CD4-positive, alpha-beta T cell (primary cell): ENCODE data around the gene ACSL5. TPM values are rescaled to one million over a fixed set of nuclear protein-coding genes. Genes with fewer than 3 reads are reported as not detected.

Source experiments
- ATAC-seq: fragments of 200-7000 bp; cut with Tn5 transposase; one replicate; pipeline ENCODE4 v1.10.0; 2022; ENCODE audit warnings: mild to moderate bottlenecking; ENCODE audit not compliant: poor library complexity
- CTCF ChIA-PET: fragments of 350-600 bp; sonication (Branson Sonifier 250); formaldehyde crosslinking; loops from one replicate; lab custom pipeline; 2021; ENCODE audit warnings: antibody characterized with exemption, inconsistent platforms; lab: Charles Lee
- POLR2A ChIA-PET: fragments of 350-600 bp; sonication (Branson Sonifier 250); formaldehyde crosslinking; loops from one replicate; lab custom pipeline; 2021; ENCODE audit warnings: antibody characterized with exemption, inconsistent platforms; lab: Charles Lee
- DNase-seq, 14 experiments: peaks; one replicate each; pipeline ENCODE4 v3.0.0-alpha.2; 2013 to 2020; ENCODE audit warnings: mixed read lengths in 2 of 14
- H3K27ac ChIP-seq, 2 donors: one replicate each; pipeline versions ENCODE4 v1.5.1 to v1.7.0; 2013; ENCODE audit warnings: low read length in 2 of 2, low read depth in 1 of 2, mild to moderate bottlenecking in 1 of 2
- H3K27me3 ChIP-seq, 2 experiments: 1 replicate in 1 of 2; 2 replicates in 1 of 2; pipeline versions ENCODE4 v1.6.1 to v1.7.0; 2013; ENCODE audit warnings: low read length in 2 of 2, control low read depth in 1 of 2, mild to moderate bottlenecking in 1 of 2, moderate library complexity in 1 of 2; ENCODE audit not compliant: insufficient read depth in 2 of 2, control insufficient read depth in 1 of 2
- H3K36me3 ChIP-seq: one replicate; pipeline ENCODE4 v1.6.1; 2013; ENCODE audit warnings: low read length, control low read depth; ENCODE audit not compliant: insufficient read depth
- H3K4me1 ChIP-seq: one replicate; pipeline ENCODE4 v1.6.1; 2013; ENCODE audit warnings: low read length, control low read depth; ENCODE audit not compliant: insufficient read depth
- H3K4me3 ChIP-seq: one replicate; pipeline ENCODE4 v1.5.1; 2013; ENCODE audit warnings: mild to moderate bottlenecking, low read length, moderate library complexity
- H3K9me3 ChIP-seq, 2 experiments: 1 replicate in 1 of 2; 2 replicates in 1 of 2; pipeline versions ENCODE4 v1.6.1 to v1.7.0; 2013; ENCODE audit warnings: low read length in 2 of 2, mild to moderate bottlenecking in 2 of 2, control low read depth in 1 of 2, moderate library complexity in 1 of 2; ENCODE audit not compliant: control insufficient read depth in 1 of 2, insufficient read depth in 1 of 2
- H3K27ac Mint-ChIP-seq: one replicate; pipeline ENCODE4 v1.8.0; 2020; ENCODE audit warnings: mixed read lengths
- H3K27me3 Mint-ChIP-seq: one replicate; pipeline ENCODE4 v1.8.0; 2021; ENCODE audit warnings: mixed read lengths
- H3K36me3 Mint-ChIP-seq: one replicate; pipeline ENCODE4 v1.8.0; 2021; ENCODE audit warnings: low read depth, mixed read lengths
- H3K4me1 Mint-ChIP-seq: one replicate; pipeline ENCODE4 v1.8.0; 2021; ENCODE audit warnings: low read depth, mixed read lengths
- H3K4me3 Mint-ChIP-seq: one replicate; pipeline ENCODE4 v1.8.0; 2020; ENCODE audit warnings: mild to moderate bottlenecking, mixed read lengths
- H3K9me3 Mint-ChIP-seq: one replicate; pipeline ENCODE4 v1.8.0; 2020; ENCODE audit warnings: mixed read lengths
- CTCF ChIP-seq: fragments of 200-600 bp; IDR thresholded peaks from one replicate; pipeline ENCODE4 v1.8.0; 2022; ENCODE audit warnings: antibody characterized with exemption, mild to moderate bottlenecking
- intact Hi-C, 2 experiments: fragments of 100-400 bp; cut with DNase I in 1 of 2; cut with micrococcal nuclease in 1 of 2; formaldehyde crosslinking; loops; one replicate each; pipeline versions ENCODE4 v1.15.1 to v1.9.0; 2023 to 2025; cut with DNase I, micrococcal nuclease
- total RNA-seq, 174 experiments: library from RNA in 2 of 174; stranded (reverse) in 2 of 174; gene quantifications; one replicate each; pipeline ENCODE4 v1.2.3 and lab custom pipeline; 2021 to 2026

ACSL5 gene
- total RNA-seq, 2 experiments from 2014 or later = 11.4 to 14.1 TPM

DNA sequence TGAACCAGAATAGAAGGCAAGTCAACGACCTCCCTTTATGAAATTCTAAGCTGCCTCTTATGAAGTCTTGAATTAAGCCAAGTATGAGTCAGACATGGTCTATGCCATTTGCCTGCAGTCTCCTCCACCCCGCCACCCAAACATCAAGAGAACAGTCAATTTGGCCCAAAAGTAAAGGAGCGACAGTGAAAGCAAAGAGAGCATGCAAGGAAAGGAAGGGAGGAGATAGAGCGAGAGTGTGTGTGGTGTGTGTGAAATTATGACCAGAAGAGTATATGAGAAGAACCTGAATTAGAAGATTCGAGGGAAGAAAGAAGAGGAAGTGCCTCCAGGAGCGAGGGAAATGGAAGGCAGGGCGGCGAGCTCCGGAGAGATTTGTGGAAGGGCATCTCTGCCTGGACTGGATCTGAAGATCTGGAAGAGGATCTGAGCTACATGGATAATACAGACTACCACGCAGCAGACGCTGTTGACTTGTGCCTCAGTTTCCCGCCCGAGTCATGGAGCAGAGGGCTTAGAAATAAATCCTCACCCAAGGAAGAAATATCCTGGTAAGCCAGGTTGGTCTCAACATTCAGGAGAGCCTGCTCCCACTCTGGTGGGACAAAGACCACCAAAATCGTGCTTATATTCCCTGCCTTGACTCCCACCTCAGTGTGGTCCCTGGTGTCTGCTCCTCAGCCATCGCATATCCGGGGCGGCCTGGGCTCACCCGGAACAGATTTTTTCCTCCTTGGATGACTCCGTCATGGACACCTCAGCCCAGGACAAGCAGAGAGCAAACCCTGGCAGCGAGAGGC is 72.3 kb downstream of the ACSL5 start:
- Mint-ChIP-seq H3K4me1 (peaks cover 76% of the 10 kb centered on the region), H3K27ac (peak overlapping the region; percentile 89), H3K9me3 (no peaks in the 10 kb centered on the region), H3K36me3 (peaks cover 71% of the 10 kb centered on the region), H3K4me3 (peak overlapping the region; percentile 91), H3K27me3 (no peaks in the 10 kb centered on the region)
- CTCF ChIA-PET = interaction anchor here (1.4 to 1.5 kb wide), 2 partner anchors 11 to 25 kb away, joined by 4 to 6 read pairs; no protein-coding TSS in a partner anchor
- peak overlapping the region; percentile 79 to 84 for H3K27ac ChIP-seq
- no peaks in the 10 kb centered on the region for H3K27me3 ChIP-seq
- H3K9me3 ChIP-seq = no peaks in the 10 kb centered on the region
- peaks cover 33% of the 10 kb centered on the region for H3K36me3 ChIP-seq
- intact Hi-C loops = loop anchor here (2.0 to 10.0 kb wide), 4 partner anchors 69 to 1531 kb away; partner anchors contain the start of genes BBIP1 (in 1 of the 2), GPAM (in 1 of the 2) and SHOC2 (in 1 of the 2)
- POLR2A ChIA-PET = interaction anchor here (0.7 to 3.2 kb wide), 11 partner anchors 10 to 263 kb away, joined by 3 to 32 read pairs (median 5); partner anchors contain the start of genes ACSL5 and GPAM
- peak in 8 of 14 experiments; percentile 0 to 39 (median 6) for DNase-seq
- H3K4me3 ChIP-seq = peak overlapping the region; percentile 87
- peaks cover 16% of the 10 kb centered on the region for H3K4me1 ChIP-seq
- no peak for TF ChIP-seq CTCF
- ATAC-seq = peak; percentile 66

DNA sequence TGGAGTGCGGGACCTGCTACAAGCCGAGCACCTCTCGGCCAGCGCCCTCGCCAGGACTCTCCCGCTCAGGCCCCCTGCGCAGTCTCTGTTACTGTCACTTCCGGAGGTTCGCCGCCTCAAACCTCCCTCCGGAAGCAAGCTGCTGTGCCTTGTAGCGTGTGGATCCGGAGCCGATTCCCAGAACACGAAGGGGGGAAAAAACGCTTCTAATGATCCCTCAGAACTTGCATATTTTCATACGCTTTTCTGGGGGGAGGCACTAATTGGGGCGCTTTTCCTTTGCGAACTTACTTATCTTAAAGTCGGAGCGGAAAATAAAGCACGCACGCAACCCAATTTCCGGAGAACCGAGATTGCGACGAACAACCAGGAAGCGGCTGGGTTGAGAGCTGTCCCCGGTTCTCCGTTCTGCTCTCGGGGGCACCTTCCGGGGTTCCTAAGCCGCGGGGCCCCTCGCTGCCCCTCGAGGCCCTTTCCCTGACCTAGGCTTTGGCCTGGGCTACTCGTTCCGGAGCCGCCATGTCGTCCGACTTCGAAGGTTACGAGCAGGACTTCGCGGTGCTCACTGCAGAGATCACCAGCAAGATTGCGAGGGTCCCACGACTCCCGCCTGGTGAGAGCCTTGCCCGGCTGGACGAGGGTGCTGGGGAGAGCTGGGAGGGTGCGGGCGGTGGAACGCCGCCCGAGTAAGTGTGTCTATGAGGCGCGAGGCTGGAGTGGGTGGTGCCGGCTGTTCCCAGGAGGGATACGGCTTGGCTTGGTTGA is 73.1 kb downstream of the ACSL5 start, which contains the start of the genes VTI1A and ZDHHC6:
Gene VTI1A, plus strand, starts transcription at position 361 of the 765 bp plus-strand sequence. Its CDS starts 159 bp downstream, at position 520.
Gene ZDHHC6, minus strand, starts transcription at position 60 of the 765 bp plus-strand sequence. CDS start 1,478 bp downstream, outside the sequence.
- Mint-ChIP-seq H3K4me1 (peaks cover 73% of the 10 kb centered on the region), H3K4me3 (peak within 1 kb of the TSS; percentile 91), H3K27me3 (no peaks in the 10 kb centered on the region), H3K9me3 (no peaks in the 10 kb centered on the region), H3K36me3 (peaks cover 66% of the 10 kb centered on the region), H3K27ac (peak within 1 kb of the TSS; percentile 89)
- Histone ChIP-seq H3K36me3 (peaks cover 25% of the 10 kb centered on the region), H3K4me1 (peaks cover 16% of the 10 kb centered on the region), H3K9me3 (no peaks in the 10 kb centered on the region), H3K27me3 (no peaks in the 10 kb centered on the region), H3K4me3 (peak within 1 kb of the TSS; percentile 87), H3K27ac (peak within 1 kb of the TSS; percentile 79 to 84)
- DNase-seq (peak; percentile 74 to 92 (median 79)), ATAC-seq (peak; percentile 85)
- ChIA-PET CTCF (interaction anchor here (1.4 to 1.5 kb wide), 2 partner anchors 12 to 25 kb away, joined by 4 to 6 read pairs; no protein-coding TSS in a partner anchor), POLR2A (interaction anchor here (0.7 to 3.2 kb wide), 13 partner anchors 9 to 1528 kb away, joined by 3 to 32 read pairs (median 3); partner anchors contain the start of genes ACSL5, BBIP1, GPAM and SHOC2)
- TF ChIP-seq CTCF = no peak
- intact Hi-C loops = loop anchor here (2.0 to 10.0 kb wide), 4 partner anchors 70 to 1532 kb away; partner anchors contain the start of genes BBIP1 (in 1 of the 2), GPAM (in 1 of the 2) and SHOC2 (in 1 of the 2)

DNA sequence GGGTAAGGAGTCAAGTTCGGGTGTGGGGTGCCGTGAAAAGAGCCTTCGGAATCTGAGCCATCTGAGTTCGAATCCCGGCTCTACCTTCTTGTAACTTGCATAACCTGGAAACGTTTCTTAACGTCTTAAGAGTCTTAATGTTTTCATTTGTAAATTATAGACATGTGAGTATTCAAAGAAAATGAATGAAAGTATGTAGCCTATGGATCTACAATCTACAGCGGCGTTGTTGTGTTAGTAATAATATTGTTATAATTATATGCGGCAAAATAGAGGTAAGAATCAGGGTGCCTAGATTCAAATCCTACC is 73.7 kb downstream of the ACSL5 start:
- Mint-ChIP-seq H3K4me3 (peak overlapping the region; percentile 91), H3K27ac (peak overlapping the region; percentile 89), H3K4me1 (peaks cover 68% of the 10 kb centered on the region), H3K9me3 (no peaks in the 10 kb centered on the region), H3K27me3 (no peaks in the 10 kb centered on the region), H3K36me3 (peaks cover 61% of the 10 kb centered on the region)
- ChIA-PET POLR2A (interaction anchor here (0.7 to 3.2 kb wide), 11 partner anchors 8 to 1529 kb away, joined by 3 to 32 read pairs (median 5); partner anchors contain the start of genes BBIP1, GPAM and SHOC2), CTCF (interaction anchor here (1.4 kb wide), 1 partner anchor 24 kb away, joined by 6 read pairs; no protein-coding TSS in a partner anchor)
- Histone ChIP-seq H3K4me3 (peak overlapping the region; percentile 87), H3K36me3 (peaks cover 20% of the 10 kb centered on the region), H3K9me3 (no peaks in the 10 kb centered on the region), H3K27me3 (no peaks in the 10 kb centered on the region), H3K4me1 (peaks cover 16% of the 10 kb centered on the region), H3K27ac (peak overlapping the region; percentile 79 to 84)
- intact Hi-C loops = loop anchor here (2.0 to 10.0 kb wide), 4 partner anchors 70 to 1533 kb away; partner anchors contain the start of genes BBIP1 (in 1 of the 2), GPAM (in 1 of the 2) and SHOC2 (in 1 of the 2)
- no peak for ATAC-seq
- peak in 2 of 14 experiments; percentile 8 to 15 for DNase-seq
- no peak for TF ChIP-seq CTCF
